Measurements from ENCODE around the gene HPSE2.

GRCh38 chr10:98453729-98454128 lies 781.9 kb downstream of the HPSE2 start:
- TF ChIP-seq KDM1A (IDR thresholded peaks at IDR 0.05; ENCODE audit: borderline replicate concordance, low read length) (no peak), POLR2A (IDR thresholded peaks at IDR 0.05; ENCODE audit: control extremely low read depth in 1 of 2, low read depth in 2 of 2, low read length in 2 of 2) (no peak), POLR2AphosphoS5 (IDR thresholded peaks at IDR 0.05; ENCODE audit: low read depth, low read length) (no peak), TAF1 (IDR thresholded peaks at IDR 0.05; ENCODE audit: low read depth, low read length) (no peak), SIX5 (IDR thresholded peaks at IDR 0.05; ENCODE audit: low read depth, low read length) (no peak), EGR1 (IDR thresholded peaks at IDR 0.05; ENCODE audit: borderline replicate concordance, low read depth, low read length) (no peak), YY1 (IDR thresholded peaks at IDR 0.05; ENCODE audit: low read depth, low read length) (no peak), ATF3 (IDR thresholded peaks at IDR 0.05; ENCODE audit: insufficient read depth, low read depth, low read length) (no peak), BACH1 (IDR thresholded peaks at IDR 0.05; ENCODE audit: low read length) (no peak), EP300 (IDR thresholded peaks at IDR 0.05; ENCODE audit: borderline replicate concordance in 1 of 2, low read depth in 2 of 2, low read length in 2 of 2) (no peak), CHD1 (IDR thresholded peaks at IDR 0.05; ENCODE audit: low read depth, low read length) (no peak)
- TF ChIP-seq, protein P1, sequence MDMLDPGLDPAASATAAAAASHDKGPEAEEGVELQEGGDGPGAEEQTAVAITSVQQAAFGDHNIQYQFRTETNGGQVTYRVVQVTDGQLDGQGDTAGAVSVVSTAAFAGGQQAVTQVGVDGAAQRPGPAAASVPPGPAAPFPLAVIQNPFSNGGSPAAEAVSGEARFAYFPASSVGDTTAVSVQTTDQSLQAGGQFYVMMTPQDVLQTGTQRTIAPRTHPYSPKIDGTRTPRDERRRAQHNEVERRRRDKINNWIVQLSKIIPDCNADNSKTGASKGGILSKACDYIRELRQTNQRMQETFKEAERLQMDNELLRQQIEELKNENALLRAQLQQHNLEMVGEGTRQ (IDR thresholded peaks at IDR 0.05; ENCODE audit: low read length): no peak
- TF ChIP-seq, protein P2, sequence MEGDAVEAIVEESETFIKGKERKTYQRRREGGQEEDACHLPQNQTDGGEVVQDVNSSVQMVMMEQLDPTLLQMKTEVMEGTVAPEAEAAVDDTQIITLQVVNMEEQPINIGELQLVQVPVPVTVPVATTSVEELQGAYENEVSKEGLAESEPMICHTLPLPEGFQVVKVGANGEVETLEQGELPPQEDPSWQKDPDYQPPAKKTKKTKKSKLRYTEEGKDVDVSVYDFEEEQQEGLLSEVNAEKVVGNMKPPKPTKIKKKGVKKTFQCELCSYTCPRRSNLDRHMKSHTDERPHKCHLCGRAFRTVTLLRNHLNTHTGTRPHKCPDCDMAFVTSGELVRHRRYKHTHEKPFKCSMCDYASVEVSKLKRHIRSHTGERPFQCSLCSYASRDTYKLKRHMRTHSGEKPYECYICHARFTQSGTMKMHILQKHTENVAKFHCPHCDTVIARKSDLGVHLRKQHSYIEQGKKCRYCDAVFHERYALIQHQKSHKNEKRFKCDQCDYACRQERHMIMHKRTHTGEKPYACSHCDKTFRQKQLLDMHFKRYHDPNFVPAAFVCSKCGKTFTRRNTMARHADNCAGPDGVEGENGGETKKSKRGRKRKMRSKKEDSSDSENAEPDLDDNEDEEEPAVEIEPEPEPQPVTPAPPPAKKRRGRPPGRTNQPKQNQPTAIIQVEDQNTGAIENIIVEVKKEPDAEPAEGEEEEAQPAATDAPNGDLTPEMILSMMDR (IDR thresholded peaks at IDR 0.05; ENCODE audit: control extremely low read depth in 1 of 3, insufficient read depth in 1 of 3, low read depth in 1 of 3, low read length in 3 of 3): no peak

All from H1 (cell line).